ENCODE data around the gene OOSP4A.

The OOSP4A gene

GRCh38 chr11:59963733-59964132 lies at the start of gene OOSP4A:
Gene OOSP4A, plus strand, starts transcription at chr11:59964033. Its CDS starts 0 bp downstream, at chr11:59964033.
- DNase-seq (ENCODE audit: low read depth): no peak
- TF ChIP-seq CTCF (conservative IDR thresholded peaks at IDR 0.05; ENCODE audit: low read length): no peak
- no peak within 1 kb of the TSS for H3K4me3 ChIP-seq (ENCODE audit: low read length)

GRCh38 chr11:59918480-59918879 lies 45.4 kb upstream of the OOSP4A start:
- no peak overlapping the region for H3K4me3 ChIP-seq (ENCODE audit: low read length)
- no peak for TF ChIP-seq CTCF (conservative IDR thresholded peaks at IDR 0.05; ENCODE audit: low read length)
- peak; percentile 71 for DNase-seq (ENCODE audit: low read depth)

GRCh38 chr11:59918987-59919589 lies 44.7 kb upstream of the OOSP4A start:
- DNase-seq (ENCODE audit: low read depth): peak; percentile 49
- peak; percentile 44 for TF ChIP-seq CTCF (conservative IDR thresholded peaks at IDR 0.05; ENCODE audit: low read length)

GRCh38 chr11:59923813-59924212 lies 40.0 kb upstream of the OOSP4A start:
- TF ChIP-seq CTCF (conservative IDR thresholded peaks at IDR 0.05; ENCODE audit: low read length): no peak
- no peak for DNase-seq (ENCODE audit: low read depth)
- no peak overlapping the region for H3K4me3 ChIP-seq (ENCODE audit: low read length)

More at GRCh38 chr11:59918987-59919589, 44.7 kb upstream of the OOSP4A start:
- no peak overlapping the region for H3K4me3 ChIP-seq (ENCODE audit: low read length)

- TF ChIP-seq CTCF (conservative IDR thresholded peaks at IDR 0.05; ENCODE audit: low read length): no peak
- no peak for DNase-seq (ENCODE audit: low read depth)
- no peak overlapping the region for H3K4me3 ChIP-seq (ENCODE audit: low read length)
These were observed 32.1 kb upstream of the OOSP4A start for GRCh38 chr11:59931688-59932087.

- TF ChIP-seq CTCF (conservative IDR thresholded peaks at IDR 0.05; ENCODE audit: low read length): no peak
- DNase-seq (ENCODE audit: low read depth): no peak
- H3K4me3 ChIP-seq (ENCODE audit: low read length): no peak within 1 kb of the TSS
These were observed 25.7 kb upstream of the OOSP4A start, which contains the start of gene OOSP1 for GRCh38 chr11:59938132-59938531. Gene OOSP1, plus strand, starts transcription at chr11:59938432. Its CDS starts 23 bp downstream, at chr11:59938455.

- H3K4me3 ChIP-seq (ENCODE audit: low read length): no peak overlapping the region
- no peak for TF ChIP-seq CTCF (conservative IDR thresholded peaks at IDR 0.05; ENCODE audit: low read length)
- DNase-seq (ENCODE audit: low read depth): no peak
These were observed 25.1 kb upstream of the OOSP4A start for GRCh38 chr11:59938718-59939117.

Measured in AG10803 (cell line).